Aorta (tissue), 5 donors: ENCODE results near the gene KIAA0586. TPM values are rescaled to one million over a fixed set of nuclear protein-coding genes. Genes with fewer than 3 reads are reported as not detected.
A peak's percentile ranks its signal among the peaks of the same experiment; 100 is the strongest.
"Not testable (repeated sequence)": the region's sequence is repeated elsewhere in the genome, so short reads cannot be mapped to it uniquely, and the experiment has no call there.

ENCODE experiments used
- ATAC-seq: fragments of 200-7000 bp; cut with Tn5 transposase; one replicate; pipeline ENCODE4 v1.9.1; 2022; ENCODE audit warnings: moderate library complexity; ENCODE audit not compliant: low FRiP score
- DNase-seq, 2 donors: peaks; one replicate each; pipeline ENCODE4 v3.0.0-alpha.2; 2020
- H3K27ac ChIP-seq, 2 donors: one replicate each; pipeline ENCODE4 v1.5.1; 2013; ENCODE audit warnings: low read length in 2 of 2, mild to moderate bottlenecking in 2 of 2, moderate library complexity in 2 of 2, control low read depth in 1 of 2, inconsistent platforms in 1 of 2, low read depth in 1 of 2
- H3K27me3 ChIP-seq, 2 donors: one replicate each; pipeline ENCODE4 v1.6.1; 2013; ENCODE audit warnings: control low read depth in 1 of 2, low read length in 1 of 2, mild to moderate bottlenecking in 1 of 2, moderate library complexity in 1 of 2; ENCODE audit not compliant: insufficient read depth in 2 of 2, control insufficient read depth in 1 of 2
- H3K36me3 ChIP-seq, 2 donors: one replicate each; pipeline ENCODE4 v1.6.1; 2013; ENCODE audit warnings: control low read depth in 1 of 2, low read length in 1 of 2, mild to moderate bottlenecking in 1 of 2; ENCODE audit not compliant: insufficient read depth in 2 of 2, control insufficient read depth in 1 of 2
- H3K4me1 ChIP-seq, 2 donors: one replicate each; pipeline ENCODE4 v1.6.1; 2013; ENCODE audit warnings: low read length in 2 of 2, control low read depth in 1 of 2, mild to moderate bottlenecking in 1 of 2, moderate library complexity in 1 of 2; ENCODE audit not compliant: insufficient read depth in 2 of 2, control insufficient read depth in 1 of 2
- H3K4me3 ChIP-seq, 2 donors: one replicate each; pipeline ENCODE4 v1.5.1; 2013; ENCODE audit warnings: low read length in 2 of 2, control low read depth in 1 of 2, mild to moderate bottlenecking in 1 of 2
- H3K9me3 ChIP-seq: one replicate; pipeline ENCODE4 v1.6.1; 2013; ENCODE audit warnings: mild to moderate bottlenecking, low read length; ENCODE audit not compliant: control insufficient read depth
- WGBS, 2 donors: extraction: QIAGEN DNeasy Blood & Tissue Kit; methylation state at CpG; one replicate each; pipeline ENCODE4 v1.1.7; 2013; 5-methylcytosine and 5-hydroxymethylcytosine counted together
- intact Hi-C, 2 donors: fragments of 100-400 bp; cut with DNase I; formaldehyde crosslinking; loops; one replicate each; pipeline versions ENCODE4 v1.14.2 to v1.15.0; 2022
- polyA plus RNA-seq, 2 donors: library from polyadenylated mRNA; stranded (reverse); fragments of 200-250 nt; gene quantifications; one replicate each; pipeline ENCODE4 v1.2.3, GENCODE V29; 2013
- total RNA-seq, 2 donors: library from RNA; stranded (reverse); fragmentation: NEBNext Ultra II Directional; extraction: Animal tissue kit (Norgen Biotek cat#: 25700); gene quantifications; one replicate each; pipeline ENCODE4 v1.2.1, GENCODE V29; 2021
- donor health status: healthy with polysubstance abuse.
- donor health status: Bipolar disorder and iron deficiency.
- donor health status: DM: no; HTN: no; CAD: no.
- donor health status: DM: no; HTN: no; CAD: no.
- donor health status: DM: yes; HTN: yes; CAD: no.

The KIAA0586 gene
- total and polyA plus RNA-seq, 4 donors = 2.8 to 25.1 (median 13.6) TPM

GRCh38 chr14:58513272-58513671 is 85.8 kb downstream of the KIAA0586 start:
- Histone ChIP-seq H3K27ac (no peak overlapping the region), H3K9me3 (no peaks in the 10 kb centered on the region), H3K4me1 (no peaks in the 10 kb centered on the region), H3K4me3 (no peak overlapping the region), H3K36me3 (no peaks in the 10 kb centered on the region), H3K27me3 (no peaks in the 10 kb centered on the region)
- DNase-seq (no peak), ATAC-seq (no peak)
- intact Hi-C loops = no loop called here
- 95 to 98% methylated on average over 3 of the region's 3 CpGs for WGBS, 2 donors

- no peak overlapping the region for H3K27ac ChIP-seq
- no peak for ATAC-seq
Measured at GRCh38 chr14:58517592-58517991, 90.1 kb downstream of the KIAA0586 start.

GRCh38 chr14:58525691-58526090 is 98.2 kb downstream of the KIAA0586 start:
- H3K27me3 ChIP-seq, H3K36me3 ChIP-seq, ATAC-seq, H3K9me3 ChIP-seq, H3K4me1 ChIP-seq, DNase-seq, H3K4me3 ChIP-seq, intact Hi-C loops, H3K27ac ChIP-seq: not testable (repeated sequence)
- WGBS, 2 donors = 93 to 96% methylated on average over 10 of the region's 10 CpGs

More at GRCh38 chr14:58517592-58517991, 90.1 kb downstream of the KIAA0586 start:
- no peak for DNase-seq
- Histone ChIP-seq H3K4me1 (no peaks in the 10 kb centered on the region), H3K27me3 (no peaks in the 10 kb centered on the region), H3K9me3 (no peaks in the 10 kb centered on the region), H3K4me3 (no peak overlapping the region), H3K36me3 (peaks cover 4 to 8% of the 10 kb centered on the region in 2 donors)
- 95 to 100% methylated on average over 1 of the region's 1 CpG for WGBS, 2 donors
- intact Hi-C loops = no loop called here

- H3K36me3 ChIP-seq = no peaks in the 10 kb centered on the region
- DNase-seq = no peak
- WGBS, 2 donors = 6 to 8% methylated on average over 5 of the region's 5 CpGs
- H3K4me1 ChIP-seq = peaks cover 0 to 4% of the 10 kb centered on the region in 2 donors
- no peak overlapping the region for H3K4me3 ChIP-seq
- intact Hi-C loops = loop anchor here in 1 of 2 donors (10.0 kb wide), 1 partner anchor 101 kb away; the partner anchor contains the start of gene DACT1
- H3K9me3 ChIP-seq = no peaks in the 10 kb centered on the region
- peak overlapping the region; percentile 97 to 98 for H3K27ac ChIP-seq
- ATAC-seq = peak; percentile 68
- H3K27me3 ChIP-seq = no peaks in the 10 kb centered on the region
Measured at GRCh38 chr14:58533446-58533845, 105.9 kb downstream of the KIAA0586 start.

- 5 to 6% methylated on average over 1 of the region's 1 CpG for WGBS, 2 donors
- no peaks in the 10 kb centered on the region for H3K9me3 ChIP-seq
- DNase-seq = no peak
- no peak for ATAC-seq
- peaks cover 0 to 4% of the 10 kb centered on the region in 2 donors for H3K4me1 ChIP-seq
- no peaks in the 10 kb centered on the region for H3K27me3 ChIP-seq
- H3K36me3 ChIP-seq = no peaks in the 10 kb centered on the region
- H3K27ac ChIP-seq = peak overlapping the region; percentile 87 to 99
- intact Hi-C loops = loop anchor here in 1 of 2 donors (10.0 kb wide), 1 partner anchor 100 kb away; the partner anchor contains the start of gene DACT1
- no peak overlapping the region for H3K4me3 ChIP-seq
Measured at GRCh38 chr14:58535044-58535443, 107.5 kb downstream of the KIAA0586 start.

- Histone ChIP-seq H3K4me3 (no peak overlapping the region), H3K36me3 (no peaks in the 10 kb centered on the region), H3K4me1 (peaks cover 0 to 4% of the 10 kb centered on the region in 2 donors), H3K27ac (peak overlapping the region in 1 of 2 donors; percentile 28), H3K27me3 (no peaks in the 10 kb centered on the region), H3K9me3 (no peaks in the 10 kb centered on the region)
- ATAC-seq (no peak), DNase-seq (no peak)
- 58 to 62% methylated on average over 3 of the region's 3 CpGs for WGBS, 2 donors
- intact Hi-C loops = loop anchor here in 1 of 2 donors (10.0 kb wide), 1 partner anchor 98 kb away; the partner anchor contains the start of gene DACT1
Measured at GRCh38 chr14:58537004-58537403, 109.5 kb downstream of the KIAA0586 start.

- H3K9me3 ChIP-seq = no peaks in the 10 kb centered on the region
- H3K27me3 ChIP-seq = no peaks in the 10 kb centered on the region
- DNase-seq (no peak), ATAC-seq (no peak)
- H3K27ac ChIP-seq = peak overlapping the region in 1 of 2 donors; percentile 84
- intact Hi-C loops = loop anchor here in 1 of 2 donors (2.0 kb wide), 1 partner anchor 96 kb away; the partner anchor contains the start of gene DACT1
- H3K4me3 ChIP-seq = no peak overlapping the region
- WGBS, 2 donors = 15 to 23% methylated on average over 1 of the region's 1 CpG
- no peaks in the 10 kb centered on the region for H3K36me3 ChIP-seq
- H3K4me1 ChIP-seq = peaks cover 0 to 1% of the 10 kb centered on the region in 2 donors
Measured at GRCh38 chr14:58540749-58541632, 113.5 kb downstream of the KIAA0586 start.

- Histone ChIP-seq H3K9me3 (no peaks in the 10 kb centered on the region), H3K4me1 (peaks cover 0 to 1% of the 10 kb centered on the region in 2 donors), H3K27me3 (no peaks in the 10 kb centered on the region), H3K36me3 (no peaks in the 10 kb centered on the region), H3K27ac (no peak overlapping the region), H3K4me3 (no peak overlapping the region)
- DNase-seq (no peak), ATAC-seq (no peak)
- intact Hi-C loops = loop anchor here in 1 of 2 donors (2.0 kb wide), 1 partner anchor 95 kb away; the partner anchor contains the start of gene DACT1
- 6 to 8% methylated on average over 2 of the region's 2 CpGs for WGBS, 2 donors
Measured at GRCh38 chr14:58541633-58542022, 114.1 kb downstream of the KIAA0586 start.
